ENCODE data around the gene NKD1.

The NKD1 gene

DNA sequence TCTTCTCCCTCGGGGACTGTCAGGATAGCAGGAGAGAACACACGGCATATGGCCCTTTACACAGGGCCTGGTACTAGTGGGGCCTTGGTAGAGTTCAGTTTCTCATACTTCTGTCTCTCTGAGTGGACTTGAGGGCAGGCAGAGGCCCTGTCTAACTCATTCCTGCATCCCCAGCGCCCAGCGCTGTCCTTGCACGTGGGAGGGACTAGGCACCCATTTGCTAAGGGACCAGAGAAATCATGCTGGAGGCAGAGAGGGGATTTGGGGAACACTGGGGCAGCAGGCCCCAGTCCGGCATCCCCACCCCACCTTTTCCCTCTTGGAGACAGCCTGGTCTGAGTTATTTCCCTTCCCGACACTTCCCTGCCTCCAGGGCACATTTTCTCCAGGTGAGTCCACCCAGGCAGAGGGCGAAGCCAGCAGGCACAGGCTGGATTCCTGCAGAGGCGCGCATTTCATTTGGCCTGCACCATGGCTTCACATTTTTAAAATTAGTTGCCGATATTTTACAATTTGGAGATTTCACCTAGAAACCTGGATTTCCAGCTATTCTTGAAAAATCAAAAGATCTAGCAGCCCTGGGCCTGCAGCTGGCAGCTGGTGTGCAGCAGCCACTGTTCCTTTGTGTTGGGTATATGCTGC, 9.7 kb upstream of the NKD1 start:
- no peak for DNase-seq

DNA sequence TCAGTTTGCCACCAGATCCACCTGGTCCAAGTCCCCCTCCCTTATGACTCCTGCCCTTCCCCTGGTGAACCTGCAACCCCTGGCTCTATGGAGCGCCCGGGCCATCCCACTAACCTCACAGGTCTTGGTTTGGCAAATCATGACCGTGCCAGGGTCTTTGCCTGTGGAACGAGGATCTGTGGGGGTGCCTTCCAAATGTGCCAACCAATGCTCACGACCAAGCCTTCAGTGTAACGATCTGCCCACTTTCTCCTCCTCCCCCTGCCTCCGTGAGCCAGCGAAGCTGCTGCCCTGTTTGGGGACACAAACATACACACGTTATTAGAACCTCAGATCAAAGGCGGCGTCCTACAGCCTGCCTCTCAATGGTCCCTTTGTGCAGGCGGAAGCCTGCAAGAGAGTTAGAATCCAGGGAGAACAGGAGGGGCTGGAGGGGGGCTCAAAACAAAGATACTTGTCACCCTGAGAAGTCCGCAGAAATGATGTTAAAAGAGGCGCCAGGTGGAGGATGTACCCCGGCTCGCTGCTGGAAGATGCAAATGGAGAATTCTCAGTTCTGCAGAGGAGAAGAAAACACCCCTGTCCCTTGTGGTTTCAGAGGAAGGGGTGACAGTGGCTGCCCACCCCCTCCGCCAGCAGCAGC, 9.0 kb upstream of the NKD1 start:
- DNase-seq = no peak

DNA sequence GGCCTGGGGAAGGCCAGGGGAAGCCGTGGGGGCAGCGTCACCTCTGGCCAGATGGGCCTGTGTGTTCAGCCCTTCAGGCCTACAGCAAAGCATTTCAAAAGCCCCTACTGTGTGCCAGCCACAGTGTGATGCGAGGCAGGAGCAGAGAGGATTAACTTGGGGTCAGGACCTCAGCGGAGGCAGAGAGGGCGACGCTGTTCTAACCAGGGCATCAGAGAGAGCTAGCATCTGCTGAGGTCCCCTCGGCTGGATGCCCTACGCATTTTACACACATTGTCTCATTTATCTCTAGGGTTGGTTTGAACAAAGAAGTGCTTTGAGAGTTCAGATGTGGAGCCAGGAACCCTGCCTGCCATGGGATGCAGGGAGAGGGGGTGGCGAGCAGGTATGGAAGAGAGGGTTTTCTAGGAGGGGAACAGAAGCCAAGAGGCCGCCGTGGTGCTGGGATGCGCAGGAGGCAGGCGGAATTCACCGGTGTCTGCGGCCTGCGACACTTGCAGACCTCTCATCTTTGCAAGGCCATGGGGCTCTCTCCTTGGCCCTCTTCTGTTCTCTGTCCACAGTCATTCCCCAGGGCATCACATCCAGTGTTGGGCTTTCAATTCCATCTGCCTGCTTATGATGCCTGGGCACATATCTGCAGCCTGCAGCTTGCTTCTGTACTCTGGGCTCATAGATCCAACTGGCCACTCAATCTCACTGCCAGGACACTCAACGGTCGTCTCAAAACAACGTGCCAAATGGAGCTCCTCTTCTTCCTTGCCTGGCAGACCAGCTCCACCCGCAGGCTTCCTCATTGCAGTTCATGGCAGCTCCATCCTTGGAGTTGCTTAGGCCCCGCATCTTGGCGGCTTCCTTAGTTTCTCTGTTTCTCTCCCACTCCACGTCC, 8.1 kb upstream of the NKD1 start:
- no peak for DNase-seq

DNA sequence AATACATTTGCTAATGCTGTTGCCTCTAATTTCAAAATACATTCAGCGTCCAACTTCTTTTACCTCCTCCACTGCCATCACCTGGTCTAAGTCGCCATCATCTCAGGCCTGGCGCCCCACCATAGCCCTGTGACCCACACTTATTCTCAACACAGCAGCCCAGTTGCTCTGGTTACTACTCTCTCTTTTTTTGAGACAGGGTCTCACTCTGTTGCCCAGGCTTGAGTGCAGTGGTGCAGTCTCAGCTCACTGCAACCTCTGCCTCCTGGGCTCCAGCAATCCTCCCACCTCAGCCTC, 7.5 kb upstream of the NKD1 start:
- DNase-seq = no peak

DNA sequence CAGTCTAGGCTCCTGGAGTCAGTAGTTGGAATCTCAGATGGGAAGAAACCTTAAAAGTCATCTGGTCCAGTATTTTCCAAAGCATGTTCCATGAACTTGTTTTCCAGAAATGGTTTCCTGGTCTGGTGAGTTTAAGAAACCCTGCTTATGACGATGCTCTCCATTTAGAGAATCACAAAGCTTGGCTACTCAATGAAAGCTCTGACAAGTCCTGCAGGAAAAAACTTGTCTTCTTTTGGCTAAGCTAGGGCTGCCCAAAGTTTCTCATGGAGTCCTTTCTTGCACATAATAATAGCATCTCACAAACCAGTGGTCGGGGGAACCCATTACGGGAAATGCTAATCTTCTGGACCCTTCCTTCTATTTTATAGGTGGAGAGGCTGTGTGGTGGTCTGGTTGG, 5.5 kb upstream of the NKD1 start:
- no peak for DNase-seq

DNA sequence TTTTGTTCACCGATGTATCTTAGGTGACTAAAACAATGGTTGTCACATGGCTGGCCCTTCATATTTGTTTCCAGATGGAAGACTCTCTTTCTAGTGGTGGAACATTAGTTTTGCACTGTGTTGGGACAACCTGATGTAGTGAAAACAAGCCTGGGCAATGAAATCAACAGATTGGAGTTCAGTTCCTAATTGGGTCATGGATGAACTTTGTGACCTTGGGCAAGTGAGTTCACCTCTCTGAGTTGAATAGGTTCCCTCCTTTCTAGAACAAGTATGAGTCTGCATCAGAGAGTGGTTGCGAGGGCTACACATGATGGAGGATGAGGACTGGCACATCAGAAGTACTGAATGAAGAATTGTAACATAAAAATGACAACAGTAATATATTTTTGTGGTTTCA, 2.1 kb upstream of the NKD1 start:
- DNase-seq = no peak

DNA sequence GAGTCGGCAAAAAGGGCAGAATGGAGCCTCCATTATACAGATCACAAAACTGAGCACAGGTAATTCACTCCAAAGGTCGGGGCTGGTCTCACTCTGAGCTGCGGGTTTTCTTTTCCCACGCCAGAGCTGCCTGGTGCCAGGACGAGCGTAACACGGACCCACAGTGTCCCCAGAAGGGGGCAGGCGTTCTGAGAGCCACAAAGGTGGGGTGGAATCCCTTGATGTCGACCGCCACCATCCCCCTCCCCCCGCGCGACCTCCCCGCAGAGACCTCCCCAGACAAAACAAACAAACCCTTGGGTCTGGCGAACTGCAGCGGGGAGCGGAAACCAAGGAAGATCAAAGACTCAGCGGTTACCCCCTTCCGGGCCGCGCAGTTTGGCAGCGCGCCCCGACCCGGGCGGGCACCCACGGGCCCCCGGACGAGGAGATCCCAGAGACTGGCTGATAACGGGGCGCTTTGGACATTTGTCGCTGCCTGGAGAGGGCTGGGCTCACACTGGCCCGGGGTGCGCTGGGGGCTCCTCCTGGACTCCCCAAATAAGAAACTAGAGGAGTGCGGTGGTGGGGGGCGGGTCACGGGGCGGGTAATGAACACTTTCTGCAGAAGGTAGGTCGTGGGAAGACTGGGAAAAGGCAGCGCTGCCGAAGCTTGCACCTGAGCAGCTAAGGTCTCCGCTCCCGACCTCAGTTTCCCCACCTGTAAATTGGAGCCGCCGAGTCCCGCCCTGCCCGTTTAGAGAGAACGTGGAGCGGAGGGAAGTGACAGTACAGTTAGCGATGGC, 664 bp upstream of the NKD1 start:
- DNase-seq = peak; percentile 73

DNA sequence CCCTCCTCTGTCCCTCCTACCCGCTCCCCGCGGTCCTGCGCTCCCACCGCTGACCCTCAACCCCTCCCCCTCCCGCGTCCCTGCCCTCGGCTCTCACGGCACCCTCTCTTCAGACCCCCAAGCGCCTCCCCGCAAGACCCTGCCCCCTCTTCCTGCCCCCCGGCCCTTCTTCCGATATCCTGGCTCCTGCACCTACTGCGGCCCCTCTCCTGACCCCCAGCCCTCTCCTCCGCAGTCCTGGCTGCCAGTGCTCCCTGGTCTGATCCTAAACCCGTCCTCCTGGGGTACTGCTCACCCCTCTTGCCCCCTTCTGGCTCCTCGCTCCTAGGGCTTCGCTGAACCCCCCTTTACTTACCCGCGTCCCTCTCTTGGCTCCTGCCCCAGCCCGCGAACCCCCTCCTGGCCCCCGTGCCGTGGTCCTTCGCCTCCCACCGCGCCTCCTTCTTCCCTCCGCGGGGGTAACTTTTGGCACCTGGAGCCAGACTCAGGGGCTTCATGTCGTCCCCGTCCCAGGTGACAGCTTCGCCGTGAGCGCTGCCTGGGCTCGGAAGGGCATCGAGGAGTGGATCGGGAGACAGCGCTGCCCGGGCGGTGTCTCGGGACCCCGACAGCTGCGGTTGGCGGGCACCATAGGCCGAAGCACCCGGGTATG, 839 bp downstream of the NKD1 start:
- DNase-seq = no peak

DNA sequence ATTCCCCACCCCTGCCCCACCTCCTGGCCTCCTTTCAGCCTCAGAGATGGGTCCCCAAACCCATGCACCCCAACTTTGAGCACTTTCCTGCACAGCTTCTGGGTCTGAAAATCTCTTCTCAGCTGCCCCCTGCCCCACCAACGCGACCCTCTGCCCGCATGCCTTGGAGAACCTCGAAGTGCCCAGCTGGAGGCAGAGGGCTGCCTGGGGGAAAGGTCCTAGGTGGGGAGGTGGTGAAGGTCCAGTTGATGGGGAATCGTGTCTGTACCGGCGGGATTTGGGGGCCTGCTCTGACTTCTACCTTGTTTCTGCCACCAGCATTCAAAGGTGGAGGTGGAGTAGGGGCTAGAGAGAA, 1.3 kb downstream of the NKD1 start:
- no peak for DNase-seq

DNA sequence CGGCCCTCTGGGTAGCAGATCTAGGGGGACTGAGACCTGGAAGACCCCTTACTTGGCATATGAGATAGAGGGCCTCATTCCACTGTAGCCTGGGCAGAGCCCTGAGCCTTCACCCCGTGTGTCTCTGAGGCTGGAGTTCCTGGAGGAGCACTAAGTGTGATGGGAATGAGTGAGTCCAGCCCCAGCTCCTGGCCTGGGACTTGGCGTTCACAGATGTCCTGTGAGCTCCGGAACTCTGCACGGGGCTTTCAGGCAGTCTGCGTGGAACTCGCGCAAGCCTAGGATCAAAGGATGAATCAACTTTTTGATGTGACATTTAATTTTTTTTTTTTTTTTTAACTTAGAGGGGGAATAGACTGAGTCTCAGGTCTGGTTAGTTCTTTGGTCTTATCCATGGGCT, 1.8 kb downstream of the NKD1 start:
- DNase-seq = no peak

DNA sequence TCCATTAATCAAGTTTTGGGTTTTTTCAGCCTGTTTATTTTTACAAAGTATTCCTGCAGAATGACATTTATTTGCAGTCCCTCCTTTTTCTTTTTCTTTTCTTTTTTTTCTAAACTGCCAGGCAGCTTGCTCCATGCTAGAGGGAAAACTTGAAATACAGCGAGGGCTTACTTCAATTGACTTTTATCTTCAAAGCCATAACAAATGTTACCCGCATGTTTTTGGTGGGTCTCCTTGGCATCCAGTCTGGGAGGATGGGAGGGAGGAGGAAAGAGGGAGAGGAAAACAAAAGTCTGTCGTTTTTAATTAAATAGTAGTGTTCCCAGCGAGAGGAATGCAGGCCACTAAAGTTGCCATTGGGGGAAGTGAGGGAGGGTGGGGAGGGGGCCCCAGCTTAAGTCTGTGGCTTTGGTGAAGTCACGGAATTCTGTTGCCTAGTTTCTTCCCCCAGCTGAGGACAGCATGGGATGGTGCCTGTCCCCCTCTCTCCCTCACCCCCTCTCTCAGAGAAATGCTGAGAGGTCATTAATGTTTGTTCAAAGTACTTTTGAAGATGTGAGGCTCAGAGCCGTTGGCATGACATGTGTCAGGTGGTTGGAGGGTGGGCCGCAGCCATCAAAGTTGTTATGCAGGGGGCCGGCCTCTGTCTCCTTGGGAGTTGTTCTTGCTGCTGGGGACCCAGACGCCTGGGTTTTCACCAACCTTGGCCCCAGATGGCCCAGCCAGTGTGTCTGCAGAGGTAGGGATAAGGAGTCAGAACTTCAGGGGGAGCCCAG, 2.9 kb downstream of the NKD1 start:
- no peak for DNase-seq

DNA sequence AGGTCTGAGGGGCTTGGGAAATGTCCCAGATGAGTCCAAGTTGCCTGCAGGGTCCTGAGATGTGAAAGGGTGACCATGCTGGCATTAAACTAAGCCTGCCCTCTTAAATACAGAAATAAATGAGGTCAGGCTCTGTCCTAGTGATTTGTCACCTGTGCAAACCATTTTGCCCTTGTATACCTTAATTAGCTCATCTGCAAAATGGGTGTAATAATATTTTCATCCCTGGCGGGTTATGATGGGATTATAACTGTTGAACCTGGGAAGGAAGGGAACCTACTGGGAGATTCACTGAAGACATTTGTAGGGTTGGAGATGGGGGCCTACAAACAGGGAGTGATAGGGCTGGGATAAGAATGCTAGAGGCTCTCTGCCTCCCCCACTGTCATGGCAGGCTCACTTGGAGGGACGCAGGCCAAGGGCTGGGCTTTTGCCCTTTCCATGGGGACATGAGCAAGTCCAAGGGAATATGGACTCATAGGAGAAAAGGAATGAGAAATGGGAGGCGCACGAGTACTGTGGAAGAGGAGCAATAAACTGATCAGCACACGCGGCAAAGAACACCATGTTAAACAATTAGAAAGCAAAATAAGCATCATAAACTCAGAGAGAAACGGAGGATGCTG, 4.4 kb downstream of the NKD1 start:
- DNase-seq = no peak

DNA sequence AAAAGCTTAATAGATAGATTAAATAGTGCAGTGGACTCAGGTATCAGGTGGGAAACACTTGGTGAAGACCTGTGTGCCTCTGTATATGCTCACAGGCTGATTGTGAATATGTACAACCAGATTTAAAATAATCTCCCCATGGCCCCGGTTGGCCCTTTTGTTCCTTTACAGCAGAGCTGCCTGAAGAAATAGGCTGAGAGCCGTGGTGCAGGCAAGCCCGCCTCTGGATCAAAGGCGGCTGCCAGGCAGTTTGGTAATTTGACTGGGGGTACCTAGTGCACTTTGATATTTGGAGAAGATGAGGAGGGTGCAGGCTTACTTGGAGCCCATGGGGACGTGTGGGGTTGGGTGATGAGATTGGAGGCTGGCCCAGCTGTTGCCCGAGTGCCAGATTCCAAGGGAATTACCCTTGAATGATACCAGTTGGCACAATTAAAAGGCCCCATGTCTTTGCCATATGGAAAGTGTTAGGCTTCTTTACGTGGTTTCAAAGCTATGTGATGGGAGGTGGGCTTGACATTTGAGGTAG, 5.0 kb downstream of the NKD1 start:
- no peak for DNase-seq

DNA sequence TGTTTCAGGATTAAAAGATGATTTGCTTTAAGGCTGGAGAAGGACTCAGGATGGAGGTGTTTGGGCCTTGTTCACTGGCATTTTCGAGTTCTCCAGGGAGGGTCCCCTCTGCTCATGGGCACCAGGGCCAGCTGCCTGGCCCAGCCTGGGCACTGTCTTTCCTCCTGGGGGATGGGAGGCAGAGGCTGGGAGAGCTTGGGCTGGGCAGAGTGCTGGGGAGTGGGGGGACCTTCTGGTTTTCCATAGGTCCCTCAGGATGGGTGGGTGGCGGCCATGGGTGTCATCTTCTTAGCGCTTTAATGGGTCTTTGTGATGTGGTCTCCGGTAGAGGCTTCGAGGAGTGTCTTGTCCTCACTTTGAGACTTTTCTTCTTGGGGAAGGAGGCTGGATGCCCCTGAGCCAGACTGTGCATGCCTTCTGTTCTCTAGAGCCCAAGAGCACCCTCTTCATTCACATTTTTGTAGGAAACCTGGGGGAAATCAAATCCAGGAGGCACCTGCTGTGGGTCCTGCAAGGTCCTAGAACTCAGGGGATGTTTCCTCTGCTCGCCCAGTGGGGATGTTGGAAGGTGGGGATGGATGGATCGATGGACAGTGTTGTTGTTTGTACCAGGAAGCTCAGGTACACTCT, 5.7 kb downstream of the NKD1 start:
- no peak for DNase-seq

DNA sequence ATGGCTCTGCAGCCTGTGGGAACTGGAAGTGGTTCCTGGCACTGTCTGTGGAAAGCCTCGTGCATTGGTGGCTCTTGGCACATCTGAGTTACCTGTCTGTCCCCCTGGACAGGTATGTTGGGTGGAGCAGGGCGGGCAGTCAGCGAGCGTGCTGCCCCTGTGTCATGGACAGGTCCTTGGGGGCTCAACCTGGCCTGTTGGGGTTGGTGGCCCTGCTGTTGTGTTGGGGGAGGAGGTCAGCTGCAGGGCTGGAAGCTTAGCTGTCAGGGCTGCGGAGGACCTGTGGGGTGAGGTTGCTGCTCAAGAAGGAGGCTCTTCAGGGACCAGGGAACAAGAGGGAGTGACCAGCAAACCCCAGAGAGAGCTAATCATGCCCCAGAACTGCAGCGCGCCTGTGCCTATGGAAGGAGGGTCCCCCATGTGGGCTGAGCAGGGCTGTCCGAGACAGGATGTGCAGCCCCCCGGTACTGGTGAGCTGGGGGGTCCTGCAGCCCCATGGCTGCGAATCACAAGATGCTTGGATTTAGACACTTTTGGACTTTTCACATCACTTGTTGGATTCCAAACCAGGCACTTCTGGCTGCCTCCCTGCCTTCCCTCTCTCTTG, 7.2 kb downstream of the NKD1 start:
- no peak for DNase-seq

DNA sequence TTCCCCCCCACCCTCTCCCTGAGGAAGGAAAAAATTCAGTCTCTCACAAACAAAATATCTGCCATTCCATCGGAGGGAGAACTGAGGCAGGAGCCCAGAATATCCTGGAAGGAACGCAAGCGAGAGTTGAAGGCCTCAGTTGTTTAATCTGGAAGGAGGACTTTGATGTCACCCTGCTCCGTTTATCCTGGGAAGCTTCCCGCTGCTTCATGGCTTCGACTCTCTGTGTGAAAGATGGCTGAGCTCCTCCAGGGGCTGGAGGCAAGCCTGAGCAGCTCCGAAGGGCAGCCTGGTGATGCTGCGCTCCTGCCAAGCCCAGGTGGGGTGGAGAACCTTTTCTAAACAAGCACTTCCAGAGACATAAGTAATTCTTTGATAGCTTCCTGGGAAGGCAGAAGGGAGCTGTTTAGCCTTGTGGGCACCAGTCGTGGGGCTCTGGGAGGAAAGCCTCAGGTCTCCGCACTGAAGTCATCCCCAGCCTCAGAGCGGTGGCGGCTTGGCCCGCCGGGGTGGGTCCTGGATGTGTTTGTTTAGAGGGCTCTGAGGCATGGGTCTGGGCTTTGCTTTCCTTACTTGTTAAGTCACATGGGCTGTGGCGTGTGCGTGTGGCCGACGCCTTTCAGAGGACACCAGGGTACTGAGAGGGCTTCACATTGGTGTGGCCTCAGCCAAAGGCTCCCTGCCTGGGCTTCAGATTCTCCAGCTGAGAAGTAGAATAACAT, 7.9 kb downstream of the NKD1 start:
- no peak for DNase-seq

DNA sequence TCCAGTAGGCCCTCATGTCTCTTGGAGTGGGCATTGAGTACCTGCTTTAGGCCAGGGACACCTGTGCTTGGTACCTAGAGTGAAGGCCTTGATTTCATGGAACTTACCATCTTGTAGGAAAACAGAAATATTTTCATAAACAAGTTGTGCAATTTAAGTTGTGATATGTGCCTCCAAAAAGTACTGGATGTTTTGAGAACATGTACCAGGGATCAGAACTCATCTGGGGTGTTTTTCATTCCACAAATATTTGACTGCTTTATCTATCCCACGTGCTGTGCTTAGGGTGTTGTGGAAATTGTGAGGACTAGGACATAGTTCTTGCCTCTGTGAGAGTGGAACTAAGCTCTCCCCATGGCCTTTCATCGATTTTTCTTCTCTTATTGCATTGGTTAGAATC, 8.8 kb downstream of the NKD1 start:
- no peak for DNase-seq

DNA sequence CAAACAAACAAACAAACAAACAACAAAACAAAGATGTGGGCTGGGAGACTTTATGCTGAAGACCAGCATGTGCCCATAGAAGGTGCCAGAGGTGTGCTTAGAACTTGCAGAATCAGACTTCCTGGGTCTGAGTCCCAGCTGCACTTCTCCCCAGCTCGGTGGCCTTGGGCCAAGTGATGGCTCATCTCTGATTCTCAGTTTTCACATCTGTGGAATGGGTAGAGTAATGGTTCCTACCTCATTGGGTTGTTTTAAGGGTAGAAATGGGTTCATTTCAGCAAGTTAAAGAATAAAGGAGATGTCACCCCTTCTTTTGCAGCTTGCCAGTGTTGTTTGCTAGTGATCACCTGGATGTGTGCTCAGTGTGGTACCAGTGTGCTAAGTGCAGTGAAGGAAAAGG, 10.7 kb downstream of the NKD1 start:
- no peak for DNase-seq

DNA sequence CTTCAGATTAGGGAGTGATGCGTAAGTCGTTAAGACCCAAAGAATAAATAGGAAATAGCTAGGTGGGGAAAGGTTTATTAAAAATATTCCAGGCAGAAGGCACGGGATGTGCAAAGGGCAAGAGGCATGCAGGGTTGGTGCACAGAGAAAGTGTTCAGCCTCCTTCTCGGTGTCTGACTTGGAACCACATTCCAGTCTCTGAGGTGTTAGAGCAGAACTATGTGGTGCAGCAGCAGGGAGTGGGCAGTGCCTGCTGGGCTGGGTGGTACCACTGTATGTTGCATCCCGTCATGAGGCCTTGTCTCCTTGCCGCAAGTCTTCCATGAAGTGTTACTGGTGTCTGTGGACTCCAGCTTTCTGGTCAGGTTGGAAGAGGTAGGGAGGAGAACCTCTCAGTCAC, 11.1 kb downstream of the NKD1 start:
- no peak for DNase-seq
